ENCODE results near the gene ARMH3. TPM values are rescaled to one million over a fixed set of nuclear protein-coding genes. Genes with fewer than 3 reads are reported as not detected.
"Not testable (repeated sequence)": the region's sequence is repeated elsewhere in the genome, so short reads cannot be mapped to it uniquely, and the experiment has no call there.

Gene ARMH3
- total RNA-seq, 1 donor = 12.4 TPM

DNA sequence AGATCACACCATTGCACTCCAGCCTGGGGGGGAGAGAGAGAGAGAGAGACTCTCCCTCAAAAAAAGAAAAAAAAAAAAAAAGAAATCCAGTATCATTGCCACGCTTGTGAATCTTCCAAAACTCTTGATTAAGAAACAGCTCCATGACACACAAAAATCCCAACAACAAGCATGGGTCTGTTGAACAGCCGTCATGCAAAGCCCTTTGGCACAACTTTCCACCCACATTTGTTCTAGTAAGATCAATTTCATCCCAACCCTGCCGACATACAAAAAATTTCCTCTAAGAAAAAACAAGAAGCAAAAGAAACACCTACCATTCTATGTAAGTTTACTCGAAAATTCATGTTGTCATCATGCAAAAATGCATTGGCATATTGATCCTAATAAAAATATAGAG is 62.8 kb downstream of the ARMH3 start:
- DNase-seq (ENCODE audit: low read depth in 2 of 3, low spot score in 2 of 3) = no peak

DNA sequence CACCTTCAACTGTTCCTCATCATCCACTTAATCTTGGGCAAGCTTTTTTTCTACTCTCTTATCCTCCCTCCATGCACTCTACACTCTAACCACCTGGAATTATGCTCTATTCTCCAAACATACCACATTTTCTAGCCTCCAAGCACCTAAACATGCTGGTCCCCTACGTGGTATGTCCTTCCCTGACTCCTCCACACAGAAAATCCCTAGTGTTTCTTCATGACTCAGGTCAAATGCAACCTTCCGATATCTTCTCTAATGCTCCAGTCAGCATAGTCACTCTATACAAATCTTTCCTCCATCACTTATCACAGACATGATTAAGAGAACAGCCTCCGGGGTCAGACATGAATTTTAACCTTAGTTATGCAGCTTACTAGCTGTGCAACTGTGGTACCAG is 68.8 kb downstream of the ARMH3 start:
- no peak for DNase-seq (ENCODE audit: low read depth in 2 of 3, low spot score in 2 of 3)

DNA sequence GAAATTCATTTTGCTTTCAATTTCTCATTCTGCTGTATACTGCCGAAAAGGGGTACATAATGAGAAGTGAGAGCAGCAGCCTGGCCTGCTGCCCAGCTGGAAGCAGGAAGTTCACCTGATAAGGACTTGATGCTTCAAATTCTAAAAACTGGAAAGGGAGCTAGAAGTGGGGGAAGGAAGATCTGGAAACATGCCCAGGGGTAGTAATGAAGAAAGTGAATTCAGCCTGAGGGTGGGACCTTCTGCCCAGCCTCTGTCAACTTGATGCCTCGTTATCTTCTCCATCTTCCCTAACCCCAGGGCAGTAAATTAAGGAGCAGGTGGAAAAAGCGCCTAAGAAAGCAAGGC is 69.4 kb downstream of the ARMH3 start:
- peak in 2 of 3 donors; percentile 46 to 74 for DNase-seq (ENCODE audit: low read depth in 2 of 3, low spot score in 2 of 3)

DNA sequence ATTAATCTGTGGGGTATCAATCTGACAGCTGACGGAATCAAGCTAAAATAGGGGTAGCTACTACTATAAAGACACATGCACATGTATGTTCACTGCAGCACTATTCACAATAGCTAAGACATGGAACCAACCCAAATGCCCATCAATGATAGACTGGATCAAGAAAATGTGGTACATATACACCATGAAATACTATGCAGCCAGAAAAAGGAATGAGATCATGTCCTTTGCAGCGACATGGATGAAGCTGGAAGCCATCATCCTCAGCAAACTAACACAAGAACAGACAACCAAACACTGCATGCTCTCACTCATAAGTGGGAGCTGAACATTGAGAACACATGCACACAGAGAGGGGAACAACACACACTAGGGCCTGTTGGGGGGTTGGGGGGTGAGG is 75.3 kb downstream of the ARMH3 start:
- not testable (repeated sequence) for DNase-seq (ENCODE audit: low read depth in 2 of 3, low spot score in 2 of 3)

DNA sequence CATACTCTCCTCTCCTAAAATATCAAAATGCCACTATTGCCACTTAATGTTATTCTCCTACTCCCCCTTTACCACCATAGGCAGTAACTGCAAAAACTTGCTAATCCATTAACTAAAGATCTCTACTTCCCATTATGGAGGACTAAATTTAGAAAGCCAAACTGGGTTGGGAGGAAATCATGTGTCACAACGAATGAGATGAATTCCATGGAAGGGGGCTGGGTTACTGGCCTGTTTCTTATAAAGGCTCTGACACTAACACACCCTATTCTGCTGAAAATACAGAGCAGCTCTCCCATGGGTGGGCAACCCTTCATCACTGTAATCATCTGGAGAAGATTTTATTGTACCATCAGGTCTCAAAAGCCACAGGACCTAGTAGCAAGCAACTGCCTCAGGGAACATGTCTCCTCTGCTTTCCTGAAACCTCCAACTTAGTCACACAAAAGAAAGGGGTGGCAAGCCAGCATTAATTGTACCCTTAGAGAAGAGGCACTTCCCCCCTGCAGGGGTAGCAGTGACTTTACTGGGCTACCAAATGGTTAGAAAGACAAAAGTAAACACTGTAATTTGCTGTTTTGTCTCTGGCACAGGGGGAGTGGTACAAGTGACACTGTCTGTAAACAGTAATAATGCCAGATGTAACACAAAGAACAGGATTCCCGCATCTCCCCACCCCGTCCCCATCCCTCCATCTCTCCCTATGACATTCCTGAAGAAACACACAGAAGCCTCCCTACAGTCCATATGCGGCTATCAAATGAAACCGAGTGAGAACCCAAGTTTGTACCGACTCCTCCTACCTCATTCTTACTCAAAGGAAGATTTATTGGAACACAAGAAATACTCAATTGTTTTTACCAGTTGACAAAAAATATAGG is 81.6 kb downstream of the ARMH3 start:
- no peak for DNase-seq (ENCODE audit: low read depth in 2 of 3, low spot score in 2 of 3)

DNA sequence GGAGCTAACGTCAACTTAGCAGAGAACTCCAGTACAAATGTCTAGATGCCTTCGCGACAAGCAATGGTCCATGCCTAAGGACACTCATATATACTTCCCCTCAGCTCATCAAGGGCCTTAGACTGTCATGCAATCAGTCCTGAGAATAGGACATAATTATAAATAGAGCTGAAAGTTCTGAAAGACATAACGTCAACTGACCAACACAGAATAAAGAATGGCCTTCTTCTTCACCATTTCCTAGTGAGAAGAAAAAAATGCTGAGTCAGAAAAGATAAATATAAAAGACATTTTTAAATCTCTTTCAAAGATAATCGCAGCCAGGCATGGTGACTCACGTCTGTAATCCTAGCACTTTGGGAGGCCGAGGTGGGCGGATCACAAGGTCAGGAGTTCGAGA is 83.2 kb downstream of the ARMH3 start:
- no peak for DNase-seq (ENCODE audit: low read depth in 2 of 3, low spot score in 2 of 3)

DNA sequence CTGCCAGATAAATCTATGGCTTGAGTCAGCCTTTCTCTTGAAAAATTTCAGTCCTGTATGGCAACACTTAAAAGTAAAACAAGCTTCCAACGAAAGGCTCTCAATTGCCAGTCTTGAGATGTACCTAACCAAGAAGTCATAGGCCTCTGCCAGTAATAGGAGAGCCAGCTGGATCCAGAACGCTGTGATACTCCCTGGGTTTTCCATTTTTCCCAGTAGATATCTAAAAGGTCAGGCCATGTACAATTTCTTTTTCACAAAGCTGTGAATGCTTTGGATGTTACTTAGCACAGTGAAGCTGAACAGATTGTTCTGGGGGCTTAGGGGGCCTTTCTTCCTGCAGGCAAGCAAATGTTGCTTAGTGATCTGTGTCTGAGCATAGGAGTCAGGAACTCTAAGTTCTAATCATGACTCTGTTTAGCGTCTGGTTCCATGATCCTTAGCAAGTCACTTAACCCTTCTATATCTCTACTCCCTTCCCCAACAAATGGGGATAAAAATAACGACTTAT is 86.5 kb downstream of the ARMH3 start:
- DNase-seq (ENCODE audit: low read depth in 2 of 3, low spot score in 2 of 3) = no peak

DNA sequence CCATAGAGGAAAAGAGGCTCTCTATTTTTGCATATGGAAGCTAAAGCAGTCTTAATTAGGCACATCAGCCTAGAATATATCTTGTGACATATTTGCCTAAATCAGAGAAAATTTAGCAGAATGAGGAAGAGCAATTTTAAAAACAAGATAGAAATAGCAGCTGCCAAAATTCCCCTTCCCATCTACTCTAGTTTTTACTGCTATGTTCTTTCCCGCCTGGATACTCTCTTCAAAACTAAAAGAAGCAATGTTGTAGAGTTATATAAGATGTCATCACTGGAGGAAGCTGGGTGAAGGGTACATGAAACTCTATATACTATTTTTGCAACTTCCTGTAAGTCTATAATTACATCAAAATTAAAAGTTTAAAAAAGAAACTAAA is 87.0 kb downstream of the ARMH3 start:
- DNase-seq (ENCODE audit: low read depth in 2 of 3, low spot score in 2 of 3) = no peak

DNA sequence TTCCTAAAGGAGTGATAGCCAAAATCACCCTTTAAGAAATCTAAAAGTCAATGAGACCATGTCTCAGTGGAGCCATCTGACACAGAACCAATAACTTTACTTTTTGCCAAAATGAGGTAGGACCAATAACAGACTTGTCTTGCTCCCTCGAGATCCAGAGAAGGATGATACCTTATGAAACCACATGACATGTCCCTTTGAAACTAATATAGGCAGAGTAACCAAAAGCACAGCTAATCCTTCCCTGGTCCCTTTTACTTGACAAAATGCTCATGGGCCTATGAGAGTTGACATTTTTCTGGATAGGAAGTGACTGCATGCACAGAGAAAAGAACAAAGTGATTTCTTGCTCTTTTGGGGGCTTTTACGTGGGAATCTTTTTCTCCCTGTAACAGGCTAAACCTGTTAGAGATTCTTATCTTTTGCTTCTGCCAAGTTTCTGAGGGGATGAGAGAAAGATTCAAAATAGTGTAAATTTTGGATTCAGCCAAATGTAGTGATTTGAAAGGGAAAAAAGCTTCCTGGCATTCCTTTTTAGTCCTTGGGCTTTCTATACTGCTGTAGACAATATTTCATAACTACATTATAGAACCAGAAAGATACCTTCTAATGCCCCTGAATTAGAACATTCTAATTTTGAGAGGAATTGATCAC is 87.6 kb downstream of the ARMH3 start:
- DNase-seq (ENCODE audit: low read depth in 2 of 3, low spot score in 2 of 3) = no peak

DNA sequence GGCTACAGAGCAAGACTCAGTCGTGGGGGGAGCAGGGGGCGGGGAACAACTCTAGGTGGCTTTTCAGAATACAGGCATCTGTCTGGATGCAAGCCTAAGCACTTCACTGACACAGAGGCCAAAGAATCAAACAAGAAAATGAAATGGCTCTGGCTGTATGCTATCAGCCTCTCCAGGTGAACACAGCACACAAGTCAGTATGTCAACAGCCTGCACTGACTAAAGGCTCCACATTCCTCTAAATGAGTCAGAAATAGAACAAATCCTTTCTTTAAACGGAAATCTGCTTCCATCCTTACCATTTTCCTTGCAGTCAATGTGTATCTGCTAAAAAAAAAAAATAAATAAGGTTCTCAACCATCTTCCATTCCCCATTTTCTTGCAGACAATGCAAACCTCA is 88.3 kb downstream of the ARMH3 start:
- no peak for DNase-seq (ENCODE audit: low read depth in 2 of 3, low spot score in 2 of 3)

DNA sequence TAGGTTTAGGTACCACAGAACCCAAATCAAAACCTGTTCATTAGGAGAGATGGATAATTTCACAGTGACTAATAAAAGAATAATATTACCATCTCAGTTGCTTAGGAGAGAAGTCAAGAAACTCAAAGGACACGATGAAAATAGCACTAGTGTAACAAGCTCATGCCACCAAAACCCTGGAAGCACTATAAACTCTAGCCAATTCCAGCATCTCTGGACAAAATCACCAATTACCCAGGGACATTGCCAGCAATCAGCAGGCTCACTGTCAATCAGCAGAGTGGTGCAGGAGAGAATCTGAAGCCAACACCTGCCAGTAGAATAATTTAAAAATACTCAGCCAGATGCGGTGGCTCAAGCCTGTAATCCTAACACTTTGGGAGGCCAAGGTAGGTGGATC is 88.9 kb downstream of the ARMH3 start:
- no peak for DNase-seq (ENCODE audit: low read depth in 2 of 3, low spot score in 2 of 3)

DNA sequence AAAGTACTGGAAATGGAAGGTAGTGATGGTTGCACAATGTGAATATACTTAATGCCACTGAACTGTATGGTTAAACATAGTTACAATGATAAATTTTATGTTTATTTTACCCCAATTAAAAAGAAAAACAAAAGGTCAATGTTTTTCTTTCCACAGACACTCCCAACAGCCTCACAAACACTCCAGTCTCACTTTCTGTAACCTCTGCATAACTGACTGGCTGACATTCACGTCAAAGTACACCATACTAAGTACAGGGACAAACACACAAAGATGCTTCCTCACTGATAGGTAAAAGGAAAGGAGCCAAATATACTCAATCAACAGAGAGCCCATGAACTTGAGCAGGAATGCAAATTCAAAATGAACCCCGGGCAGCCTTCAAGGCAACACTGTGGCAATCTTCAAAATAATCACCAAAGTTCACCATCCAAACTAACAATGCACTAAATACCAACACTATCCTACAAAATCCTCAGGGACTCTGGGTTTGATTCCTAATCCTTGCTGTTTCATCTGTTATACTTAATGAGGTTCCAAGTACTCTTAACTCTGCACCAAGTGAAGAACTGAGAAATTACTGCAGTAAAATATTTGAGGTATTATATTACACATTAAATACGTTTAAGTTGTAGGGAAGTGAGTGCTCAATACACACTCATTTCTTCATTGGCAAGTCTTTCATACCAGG is 90.8 kb downstream of the ARMH3 start:
- DNase-seq (ENCODE audit: low read depth in 2 of 3, low spot score in 2 of 3) = no peak

DNA sequence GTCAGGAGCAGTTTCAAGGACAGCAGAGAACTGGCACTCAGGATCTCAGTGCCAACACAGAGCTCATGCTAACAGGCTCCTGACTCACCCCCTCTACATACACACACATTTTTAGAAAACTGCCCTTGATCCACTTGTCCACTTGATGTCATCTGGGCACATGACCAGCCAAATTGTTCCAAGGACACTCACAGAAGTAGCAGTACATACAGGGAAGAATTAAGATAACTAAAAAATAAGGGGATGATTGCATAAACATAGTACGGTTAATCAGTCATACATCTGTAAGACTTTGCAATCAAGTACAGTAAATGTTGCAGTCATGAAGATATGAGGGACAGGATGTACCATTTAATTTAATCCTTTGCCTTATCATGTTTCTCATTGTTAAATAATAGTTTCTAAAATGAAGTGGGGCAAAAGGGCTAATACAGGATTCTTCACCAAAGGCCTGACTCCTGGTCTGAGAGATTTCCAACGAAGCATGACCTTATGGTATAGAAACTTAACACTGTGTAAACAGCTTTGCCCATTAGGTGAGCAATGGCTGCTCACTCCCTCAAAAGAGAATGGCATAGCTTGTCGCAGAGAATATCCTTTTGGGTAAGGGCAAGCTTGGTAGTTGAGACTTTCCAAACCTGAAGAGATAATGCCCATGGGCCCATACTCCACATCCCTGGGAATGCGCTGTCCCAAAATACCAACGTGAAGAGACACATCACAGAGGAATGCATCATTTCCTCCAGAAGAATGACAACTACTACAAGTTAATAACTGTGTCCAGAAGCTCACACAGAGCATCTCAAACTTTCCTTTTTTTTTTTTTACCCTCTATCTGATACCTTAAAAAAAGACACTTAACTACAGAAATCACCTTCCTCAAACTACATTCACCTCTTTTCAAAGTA is 94.1 kb downstream of the ARMH3 start:
- DNase-seq (ENCODE audit: low read depth in 2 of 3, low spot score in 2 of 3) = no peak

DNA sequence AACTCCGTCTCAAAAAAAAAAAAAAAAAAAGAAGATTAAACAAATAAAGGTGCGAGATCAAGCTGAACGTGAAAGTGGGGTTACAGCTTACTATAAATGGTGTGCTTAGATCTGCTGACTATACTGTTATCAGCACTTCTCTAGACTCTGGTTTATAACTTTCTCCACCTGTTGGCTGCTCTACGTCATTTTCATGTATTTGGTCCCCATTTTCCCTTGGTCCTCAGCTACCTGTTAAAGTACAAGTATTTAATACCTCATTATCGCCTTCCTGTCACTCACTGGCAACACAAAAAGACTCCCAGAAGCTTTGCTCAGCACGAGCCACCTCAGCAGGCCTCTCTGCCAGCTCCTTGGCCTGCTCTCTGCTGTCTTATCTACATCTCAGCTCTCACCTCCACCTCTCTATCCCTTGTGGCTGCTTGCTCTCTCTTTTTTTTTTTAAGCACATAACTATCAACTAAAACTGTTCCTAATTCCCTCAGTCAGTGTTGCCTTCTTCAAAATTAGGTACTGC is 95.0 kb downstream of the ARMH3 start:
- DNase-seq (ENCODE audit: low read depth in 2 of 3, low spot score in 2 of 3) = no peak

DNA sequence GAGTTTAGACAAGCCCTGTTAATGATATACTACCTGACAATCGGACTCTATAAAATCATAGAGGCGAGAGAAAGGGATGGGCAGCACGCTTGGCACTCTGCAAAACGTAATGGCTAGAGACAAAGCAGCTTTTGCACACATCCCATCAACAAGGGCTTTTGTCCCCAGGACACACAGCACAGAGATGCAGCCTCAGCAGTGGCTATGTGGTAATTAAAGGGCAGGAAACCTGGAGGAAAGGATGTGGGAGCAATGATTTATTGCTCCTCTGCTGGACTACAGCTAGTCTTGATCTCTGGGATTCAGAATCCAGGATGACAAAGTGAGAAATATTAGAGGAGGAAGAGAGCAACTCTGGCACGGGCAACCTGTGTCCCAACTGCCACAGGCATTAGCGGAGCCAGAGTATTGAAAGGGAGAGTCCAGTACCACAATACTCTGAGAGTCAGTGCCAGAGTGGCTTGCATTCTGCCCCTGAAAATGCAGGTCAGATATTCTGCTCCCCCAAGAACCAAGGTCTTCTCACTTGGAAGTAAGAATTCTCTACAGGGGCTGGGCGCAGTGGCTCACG is 96.5 kb downstream of the ARMH3 start:
- no peak for DNase-seq (ENCODE audit: low read depth in 2 of 3, low spot score in 2 of 3)

DNA sequence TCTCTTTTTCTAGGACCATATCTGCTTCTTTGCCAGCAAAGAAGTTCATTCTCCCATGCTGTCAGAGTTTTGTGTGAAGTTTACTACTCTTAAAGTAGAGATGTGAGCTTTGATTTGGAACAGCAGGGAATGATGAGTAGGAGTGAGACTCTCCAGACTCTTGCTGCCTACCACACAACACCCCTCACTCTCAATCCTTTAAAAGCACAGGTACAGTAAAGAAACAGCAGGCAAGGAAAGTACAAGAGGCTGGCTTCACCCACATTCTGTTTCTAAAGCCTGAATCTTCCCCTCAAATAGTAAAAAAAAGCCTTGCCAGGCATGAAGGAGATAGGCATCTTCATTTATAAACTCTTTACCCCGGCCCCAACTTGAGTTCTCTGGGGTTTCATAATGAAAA is 97.3 kb downstream of the ARMH3 start:
- no peak for DNase-seq (ENCODE audit: low read depth in 2 of 3, low spot score in 2 of 3)

DNA sequence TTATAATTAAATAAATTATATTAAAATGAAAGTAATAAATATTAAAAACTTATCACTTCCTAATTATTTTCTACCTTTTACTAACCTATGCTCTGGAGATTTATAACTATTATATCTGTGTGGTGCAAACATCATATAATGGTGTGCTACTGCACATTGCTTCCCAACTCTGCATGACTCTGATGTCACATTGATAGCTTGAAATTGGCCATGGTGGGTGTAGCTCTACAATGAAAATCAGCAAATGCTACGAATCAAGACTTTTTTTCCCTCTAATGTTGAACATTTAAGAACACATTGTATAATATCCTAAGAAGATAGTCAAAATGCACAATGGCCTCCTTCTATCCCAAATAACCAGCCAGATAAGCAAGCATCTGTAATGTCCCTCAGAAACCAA is 99.1 kb downstream of the ARMH3 start:
- DNase-seq (ENCODE audit: low read depth in 2 of 3, low spot score in 2 of 3) = no peak

DNA sequence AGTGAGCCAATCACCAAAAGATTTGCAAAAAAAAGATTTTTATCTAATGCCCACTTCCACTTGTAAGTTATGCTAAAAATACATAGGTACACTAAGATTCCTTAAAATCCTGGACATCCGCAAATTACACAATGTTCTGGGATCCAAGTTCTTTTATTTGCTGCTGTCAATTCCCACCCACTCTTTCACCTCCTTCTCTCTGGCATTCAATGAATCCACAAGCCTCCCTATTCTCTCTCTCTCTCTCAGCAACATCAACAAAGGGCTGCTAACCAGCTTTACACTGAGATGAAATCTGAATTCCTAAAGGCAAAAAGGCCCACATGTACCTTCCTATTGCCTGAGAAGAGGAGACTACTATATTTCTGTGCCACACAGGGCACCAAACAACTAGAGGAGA is 99.9 kb downstream of the ARMH3 start:
- no peak for DNase-seq (ENCODE audit: low read depth in 2 of 3, low spot score in 2 of 3)

DNA sequence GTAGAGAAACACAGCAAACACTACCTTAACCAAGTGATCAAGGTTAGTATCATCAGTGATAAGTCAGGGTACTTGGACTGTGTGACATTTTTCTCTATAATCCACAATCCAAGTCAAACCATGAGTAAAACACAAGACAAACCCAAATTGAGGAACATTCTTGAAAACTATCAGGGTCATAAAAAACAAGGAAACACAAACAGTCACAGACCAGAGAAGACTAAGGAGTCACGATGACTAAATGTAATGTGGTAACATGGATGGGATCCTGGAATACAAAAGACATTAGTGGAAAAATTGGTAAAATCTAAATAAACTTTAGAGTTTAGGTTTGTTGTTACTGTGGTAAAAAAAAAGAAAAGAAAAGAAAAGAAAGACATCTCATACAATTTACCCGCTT is 103.8 kb downstream of the ARMH3 start:
- DNase-seq (ENCODE audit: low read depth in 2 of 3, low spot score in 2 of 3) = no peak

DNA sequence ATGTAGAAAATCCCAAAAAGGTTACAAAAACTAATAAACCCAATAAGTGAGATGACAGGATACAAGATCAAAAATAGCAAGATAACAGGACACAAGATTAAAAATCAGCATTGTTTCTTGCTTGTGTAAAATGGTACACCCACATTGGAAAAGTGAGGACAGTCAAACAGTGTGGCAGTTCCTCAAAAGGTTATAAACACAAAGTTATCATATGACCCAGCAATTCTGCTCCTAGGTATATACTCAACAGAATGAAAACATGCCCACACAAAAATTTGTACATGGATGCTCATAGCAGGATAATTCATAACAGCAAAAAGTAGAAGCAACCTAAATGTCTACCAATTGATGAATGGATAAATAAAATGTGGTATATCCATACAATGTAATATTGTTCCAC is 105.8 kb downstream of the ARMH3 start:
- no peak for DNase-seq (ENCODE audit: low read depth in 2 of 3, low spot score in 2 of 3)

Data from hematopoietic multipotent progenitor cell (in vitro differentiated cells).